MCF 10A (cell line): ENCODE data around the gene BSND. TPM values are rescaled to one million over a fixed set of nuclear protein-coding genes. Genes with fewer than 3 reads are reported as not detected.
A peak's percentile ranks its signal among the peaks of the same experiment; 100 is the strongest.

Experiments
- BruUV-seq: library from RNA; stranded (reverse); fragments of 400-500 nt; replicated peaks from 2 replicates; lab custom pipeline; 2021; lab: Mats Ljungman, UMichigan
- CTCF ChIA-PET: fragments of 300-600 bp; sonication (Branson Sonifier 250); formaldehyde crosslinking; extraction: SDS; loops from one replicate; lab custom pipeline; 2021; ENCODE audit warnings: antibody characterized with exemption, inconsistent platforms; lab: Yijun Ruan, JAX
- POLR2A ChIA-PET: fragments of 300-600, 350-650 bp; sonication (Branson Sonifier 250); formaldehyde crosslinking; extraction: SDS; loops from one replicate; lab custom pipeline; 2020; ENCODE audit warnings: antibody characterized with exemption, inconsistent platforms; lab: Yijun Ruan, JAX
- DNase-seq: peaks from one replicate; pipeline ENCODE4 v3.0.0-alpha.2; 2018; ENCODE audit not compliant: unreplicated experiment
- H3K27ac Mint-ChIP-seq: one replicate; pipeline ENCODE4 v1.8.0; 2022; ENCODE audit warnings: mild to moderate bottlenecking, low read depth, mixed read lengths; ENCODE audit not compliant: unreplicated experiment
- H3K27me3 Mint-ChIP-seq: one replicate; pipeline ENCODE4 v1.8.0; 2022; ENCODE audit warnings: mixed read lengths; ENCODE audit not compliant: insufficient read depth, unreplicated experiment
- H3K36me3 Mint-ChIP-seq: one replicate; pipeline ENCODE4 v1.8.0; 2022; ENCODE audit warnings: mild to moderate bottlenecking, moderate library complexity, mixed read lengths; ENCODE audit not compliant: insufficient read depth, unreplicated experiment
- H3K4me1 Mint-ChIP-seq: one replicate; pipeline ENCODE4 v1.8.0; 2022; ENCODE audit warnings: mixed read lengths; ENCODE audit not compliant: insufficient read depth, unreplicated experiment
- H3K4me3 Mint-ChIP-seq: one replicate; pipeline ENCODE4 v1.8.0; 2022; ENCODE audit warnings: mild to moderate bottlenecking, moderate library complexity, mixed read lengths; ENCODE audit not compliant: unreplicated experiment
- H3K9me3 Mint-ChIP-seq: one replicate; pipeline ENCODE4 v1.8.0; 2022; ENCODE audit warnings: mixed read lengths; ENCODE audit not compliant: unreplicated experiment
- intact Hi-C: fragments of 100-400 bp; cut with micrococcal nuclease; formaldehyde crosslinking; loops from 2 replicates; pipeline ENCODE4 v1.14.1; 2022
- total RNA-seq: library from RNA; stranded (reverse); gene quantifications from 2 replicates; pipeline ENCODE4 v1.2.3, GENCODE V29; 2022
- TF ChIP-seq, protein P1 (sequence below): fragments of 200-600 bp; IDR thresholded peaks from one replicate; pipeline ENCODE4 v1.8.0; 2022; ENCODE audit warnings: antibody characterized with exemption, mild to moderate bottlenecking; ENCODE audit not compliant: unreplicated experiment

BSND gene
- total RNA-seq, 1 experiment from 2014 or later: not detected

DNA sequence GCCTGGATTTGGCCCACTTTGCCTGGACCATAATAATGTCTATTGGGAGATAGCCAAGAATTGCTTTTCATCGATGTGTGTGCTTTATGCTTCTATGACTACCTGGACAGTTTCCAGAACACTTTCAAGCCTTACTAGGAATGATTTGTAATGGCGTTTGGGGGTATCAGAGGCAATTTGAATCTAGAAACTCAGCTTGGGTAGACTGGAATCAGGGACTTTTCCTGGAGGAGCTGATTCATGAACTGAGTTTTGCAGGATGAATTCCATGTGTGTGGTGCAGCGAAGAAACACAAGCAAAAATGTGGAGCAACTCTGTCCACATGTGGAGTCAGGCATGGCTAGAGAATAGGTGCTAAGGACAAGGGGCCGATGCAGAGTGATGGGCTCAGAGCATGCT is 30.2 kb upstream of the BSND start:
- H3K36me3 Mint-ChIP-seq: no peaks in the 10 kb centered on the region
- H3K27me3 Mint-ChIP-seq: no peaks in the 10 kb centered on the region
- POLR2A ChIA-PET: no interaction called here
- CTCF ChIA-PET: interaction anchor here (0.7 to 1.0 kb wide), 2 partner anchors 11 to 28 kb away, joined by 3 to 4 read pairs; no protein-coding TSS in a partner anchor
- intact Hi-C loops: no loop called here
- H3K27ac Mint-ChIP-seq: no peak overlapping the region
- DNase-seq: no peak
- no peak overlapping the region for H3K4me3 Mint-ChIP-seq
- TF ChIP-seq, protein P1, sequence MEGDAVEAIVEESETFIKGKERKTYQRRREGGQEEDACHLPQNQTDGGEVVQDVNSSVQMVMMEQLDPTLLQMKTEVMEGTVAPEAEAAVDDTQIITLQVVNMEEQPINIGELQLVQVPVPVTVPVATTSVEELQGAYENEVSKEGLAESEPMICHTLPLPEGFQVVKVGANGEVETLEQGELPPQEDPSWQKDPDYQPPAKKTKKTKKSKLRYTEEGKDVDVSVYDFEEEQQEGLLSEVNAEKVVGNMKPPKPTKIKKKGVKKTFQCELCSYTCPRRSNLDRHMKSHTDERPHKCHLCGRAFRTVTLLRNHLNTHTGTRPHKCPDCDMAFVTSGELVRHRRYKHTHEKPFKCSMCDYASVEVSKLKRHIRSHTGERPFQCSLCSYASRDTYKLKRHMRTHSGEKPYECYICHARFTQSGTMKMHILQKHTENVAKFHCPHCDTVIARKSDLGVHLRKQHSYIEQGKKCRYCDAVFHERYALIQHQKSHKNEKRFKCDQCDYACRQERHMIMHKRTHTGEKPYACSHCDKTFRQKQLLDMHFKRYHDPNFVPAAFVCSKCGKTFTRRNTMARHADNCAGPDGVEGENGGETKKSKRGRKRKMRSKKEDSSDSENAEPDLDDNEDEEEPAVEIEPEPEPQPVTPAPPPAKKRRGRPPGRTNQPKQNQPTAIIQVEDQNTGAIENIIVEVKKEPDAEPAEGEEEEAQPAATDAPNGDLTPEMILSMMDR: no peak
- peaks cover 49% of the 10 kb centered on the region for H3K4me1 Mint-ChIP-seq
- BruUV-seq: no TSS peak
- no peaks in the 10 kb centered on the region for H3K9me3 Mint-ChIP-seq

DNA sequence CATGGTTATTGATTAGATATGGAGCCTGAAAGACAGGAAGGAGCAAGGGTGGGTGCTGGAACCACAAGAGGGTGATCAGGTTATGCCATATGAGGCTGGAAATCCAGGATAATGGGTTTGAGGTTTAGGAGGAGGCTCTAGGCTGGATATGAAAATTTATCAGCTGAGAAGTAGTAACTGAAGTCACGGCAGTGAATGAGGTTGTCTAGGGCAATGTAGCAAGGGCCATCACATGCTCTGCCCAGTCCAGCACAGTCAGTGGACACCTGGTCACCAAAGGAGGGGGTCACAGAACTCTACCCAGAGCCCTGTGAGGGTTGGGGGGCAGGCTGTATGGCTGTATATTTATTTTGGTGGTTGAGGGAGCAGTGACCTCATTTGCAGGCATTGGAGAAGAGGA is 28.9 kb upstream of the BSND start:
- POLR2A ChIA-PET: no interaction called here
- CTCF ChIA-PET: interaction anchor here (1.0 to 1.8 kb wide), 3 partner anchors 23 to 1615 kb away, joined by 4 read pairs; no protein-coding TSS in a partner anchor
- Mint-ChIP-seq H3K4me3 (no peak overlapping the region), H3K9me3 (no peaks in the 10 kb centered on the region), H3K27ac (no peak overlapping the region), H3K27me3 (no peaks in the 10 kb centered on the region), H3K36me3 (no peaks in the 10 kb centered on the region), H3K4me1 (peaks cover 49% of the 10 kb centered on the region)
- DNase-seq: no peak
- intact Hi-C loops: no loop called here
- no TSS peak for BruUV-seq
- TF ChIP-seq, protein P1: no peak

DNA sequence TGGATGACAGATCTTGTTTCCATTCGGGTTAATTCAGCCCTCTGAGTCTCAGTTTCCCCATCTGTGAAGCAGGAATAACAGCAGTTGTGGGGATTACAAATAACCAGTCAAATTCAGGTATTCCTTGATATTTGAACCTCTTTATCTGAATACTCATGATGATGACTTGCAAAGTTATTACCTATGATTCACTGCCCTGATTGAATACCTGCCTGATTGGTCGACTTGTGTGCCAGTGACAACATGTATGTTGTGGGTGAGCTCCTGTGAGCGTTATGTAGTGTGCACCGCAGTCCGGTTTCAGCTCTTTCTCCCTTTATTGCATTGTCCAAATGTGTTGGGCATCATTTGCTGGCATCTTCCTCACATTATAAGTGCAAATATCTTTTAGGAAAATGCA is 27.8 kb upstream of the BSND start:
- Mint-ChIP-seq H3K4me1 (peaks cover 46% of the 10 kb centered on the region), H3K36me3 (no peaks in the 10 kb centered on the region), H3K9me3 (no peaks in the 10 kb centered on the region), H3K27me3 (no peaks in the 10 kb centered on the region), H3K27ac (no peak overlapping the region), H3K4me3 (no peak overlapping the region)
- no TSS peak for BruUV-seq
- ChIA-PET CTCF (interaction anchor here (0.7 to 3.2 kb wide), 4 partner anchors 15 to 491 kb away, joined by 3 to 22 read pairs (median 4); no protein-coding TSS in a partner anchor), POLR2A (interaction anchor here (1.6 kb wide), 1 partner anchor 83 kb away, joined by 5 read pairs; no protein-coding TSS in a partner anchor)
- TF ChIP-seq, protein P1: no peak
- intact Hi-C loops: no loop called here
- no peak for DNase-seq

DNA sequence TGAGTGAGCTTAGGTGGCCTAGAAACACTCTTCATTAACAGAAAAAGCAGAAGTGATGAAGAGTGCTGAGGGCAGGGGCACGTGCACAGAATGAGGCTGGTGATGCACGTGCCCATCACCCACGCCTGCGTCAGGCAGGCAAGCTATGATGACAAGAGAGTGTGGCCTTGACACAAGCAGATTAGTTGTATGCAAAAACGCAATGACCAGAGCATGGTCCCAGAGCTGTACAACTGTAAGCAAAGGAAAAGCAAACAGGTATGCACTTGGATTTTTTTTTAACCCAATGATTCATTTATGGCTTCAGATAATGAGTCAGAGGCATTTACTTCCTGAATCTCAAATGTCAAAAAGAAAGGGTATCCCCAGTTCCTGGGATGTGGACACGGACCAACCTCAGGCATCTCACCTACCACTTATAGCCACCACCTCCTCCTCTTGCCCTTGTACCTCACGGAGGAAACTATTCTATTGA is 27.4 kb upstream of the BSND start:
- H3K27ac Mint-ChIP-seq: no peak overlapping the region
- CTCF ChIA-PET: interaction anchor here (0.7 to 3.2 kb wide), 6 partner anchors 15 to 491 kb away, joined by 3 to 22 read pairs (median 4); no protein-coding TSS in a partner anchor
- no TSS peak for BruUV-seq

More for the DNA sequence above, 27.4 kb upstream of the BSND start:
- peak; percentile 75 for DNase-seq
- POLR2A ChIA-PET: interaction anchor here (1.6 kb wide), 1 partner anchor 84 kb away, joined by 5 read pairs; no protein-coding TSS in a partner anchor
- Mint-ChIP-seq H3K4me1 (peaks cover 41% of the 10 kb centered on the region), H3K36me3 (no peaks in the 10 kb centered on the region), H3K9me3 (no peaks in the 10 kb centered on the region), H3K27me3 (no peaks in the 10 kb centered on the region), H3K4me3 (no peak overlapping the region)
- TF ChIP-seq, protein P1: no peak
- intact Hi-C loops: no loop called here
